Endothelial cell of umbilical vein (primary cell): ENCODE measurements around the gene DHRS9. TPM values are rescaled to one million over a fixed set of nuclear protein-coding genes. Genes with fewer than 3 reads are reported as not detected.

Source experiments
- BruUV-seq: library from RNA; stranded (reverse); fragments of 400-500 nt; replicated peaks from 2 replicates; lab custom pipeline; 2021; lab: Mats Ljungman, UMichigan
- CTCF ChIA-PET: fragments of 300-600, 350-600 bp; sonication (Branson Sonifier 250); formaldehyde crosslinking; loops from one replicate; lab custom pipeline; 2021; ENCODE audit warnings: antibody characterized with exemption, inconsistent platforms; lab: Charles Lee
- POLR2A ChIA-PET: fragments of 300-600, 350-600 bp; sonication (Branson Sonifier 250); formaldehyde crosslinking; loops from one replicate; lab custom pipeline; 2021; ENCODE audit warnings: antibody characterized with exemption, inconsistent platforms; lab: Charles Lee
- DNase-seq: peaks from one replicate; pipeline ENCODE4 v3.0.0-alpha.2; 2011; ENCODE audit warnings: low read depth, low spot score
- FAIRE-seq: peaks from 2 replicates; lab custom pipeline; 2011; peaks lifted over from hg19 to GRCh38; lab: Jason Lieb, UNC
- H2AFZ ChIP-seq: 2 replicates; pipeline ENCODE4 v1.6.0; 2012; ENCODE audit warnings: low read depth, low read length, control low read depth, inconsistent platforms
- H3K27ac ChIP-seq: 2 replicates; pipeline ENCODE4 v1.5.1; 2011; ENCODE audit warnings: low read depth, mild to moderate bottlenecking, control low read depth, low read length, moderate library complexity; ENCODE audit not compliant: insufficient read depth
- H3K27me3 ChIP-seq, 2 experiments: 2 replicates each; pipeline versions ENCODE4 v1.6.0 to v1.6.1; 2011; ENCODE audit warnings: low read length in 2 of 2, mixed read lengths in 1 of 2; ENCODE audit not compliant: control insufficient read depth in 2 of 2, insufficient read depth in 2 of 2
- H3K36me3 ChIP-seq, 2 experiments: 2 replicates in 1 of 2; 3 replicates in 1 of 2; pipeline ENCODE4 v1.5.1; 2011; ENCODE audit warnings: low read length in 2 of 2, mild to moderate bottlenecking in 1 of 2, moderate library complexity in 1 of 2; ENCODE audit not compliant: control insufficient read depth in 2 of 2, insufficient read depth in 2 of 2; ENCODE audit errors: extremely low read depth in 1 of 2
- H3K4me1 ChIP-seq: 3 replicates; pipeline ENCODE4 v1.5.1; 2011; ENCODE audit warnings: mild to moderate bottlenecking, low read length; ENCODE audit not compliant: control insufficient read depth, insufficient read depth; ENCODE audit errors: extremely low read depth
- H3K4me2 ChIP-seq: 2 replicates; pipeline ENCODE4 v1.6.1; 2011; ENCODE audit warnings: low read length, control low read depth, mixed read lengths; ENCODE audit not compliant: insufficient read depth
- H3K4me3 ChIP-seq, 3 experiments: fragments of 200-600 bp in 1 of 3; sonication (generic), shearing (Covaris generic) in 1 of 3; replicated peaks in 1 of 3; 2 replicates each; pipeline ENCODE4 v1.5.1; 2011 to 2016; ENCODE audit warnings: control low read depth in 3 of 3, low read length in 3 of 3, mild to moderate bottlenecking in 2 of 3, inconsistent platforms in 1 of 3, low read depth in 1 of 3, moderate library complexity in 1 of 3; ENCODE audit not compliant: insufficient read depth in 1 of 3
- H3K79me2 ChIP-seq: 2 replicates; pipeline ENCODE4 v1.6.0; 2012; ENCODE audit warnings: low read length, inconsistent platforms; ENCODE audit not compliant: control insufficient read depth, insufficient read depth
- H3K9ac ChIP-seq: replicated peaks from 2 replicates; pipeline ENCODE3; 2011; ENCODE audit warnings: low read length, control low read depth; ENCODE audit not compliant: insufficient read depth; ENCODE audit errors: extremely low read depth
- H3K9me1 ChIP-seq: replicated peaks from 3 replicates; pipeline ENCODE4 v1.6.0; 2011; ENCODE audit warnings: mild to moderate bottlenecking, low read length; ENCODE audit not compliant: control insufficient read depth, insufficient read depth; ENCODE audit errors: extremely low read depth
- H3K9me3 ChIP-seq: replicated peaks from 2 replicates; pipeline ENCODE4 v1.5.1; 2012; ENCODE audit warnings: low read length, inconsistent platforms; ENCODE audit not compliant: control insufficient read depth, insufficient read depth
- H4K20me1 ChIP-seq: replicated peaks from 2 replicates; pipeline ENCODE3; 2011; ENCODE audit warnings: mild to moderate bottlenecking, low read length; ENCODE audit not compliant: control insufficient read depth, insufficient read depth; ENCODE audit errors: extremely low read depth
- CTCF ChIP-seq, 2 donors: IDR thresholded peaks; 1 replicate in 1 of 2; 2 replicates in 1 of 2; pipeline ENCODE4 v1.5.1; 2011; ENCODE audit warnings: low read length in 2 of 2, mild to moderate bottlenecking in 2 of 2, moderate library complexity in 2 of 2, control low read depth in 1 of 2, inconsistent platforms in 1 of 2, low read depth in 1 of 2; ENCODE audit not compliant: insufficient read depth in 1 of 2; ENCODE audit errors: extremely low read depth in 1 of 2
- FOS ChIP-seq: IDR thresholded peaks from 2 replicates; pipeline ENCODE4 v1.6.1; 2011; ENCODE audit warnings: mild to moderate bottlenecking, low read length, moderate library complexity, borderline replicate concordance; ENCODE audit not compliant: insufficient read depth
- GATA2 ChIP-seq: IDR thresholded peaks from 2 replicates; pipeline ENCODE4 v1.7.0; 2011; ENCODE audit warnings: low read depth, mild to moderate bottlenecking, moderate library complexity, mixed read lengths, low read length; ENCODE audit not compliant: insufficient read length, insufficient read depth
- MAX ChIP-seq: IDR thresholded peaks from 2 replicates; pipeline ENCODE4 v1.6.1; 2011; ENCODE audit not compliant: insufficient read depth, insufficient read length
- POLR2A ChIP-seq: IDR thresholded peaks from 2 replicates; pipeline ENCODE4 v1.6.1; 2012; ENCODE audit warnings: low read depth, mild to moderate bottlenecking, control low read depth, low read length
- dilution Hi-C: fragments of 300-500 bp; cut with MboI; formaldehyde crosslinking; loops from one replicate; pipeline ENCODE4 v1.15.0; 2019; ENCODE audit warnings: low sequenced_read_pairs; ENCODE audit not compliant: extremely low pct_ligation_motif_present
- intact Hi-C: fragments of 100-400 bp; cut with micrococcal nuclease; formaldehyde crosslinking; loops from one replicate; pipeline ENCODE4 v1.10.0; 2022
- polyA plus RNA-seq, 4 experiments: library from polyadenylated mRNA; depleted of rRNA in 3 of 4; stranded (reverse) in 3 of 4; unstranded in 1 of 4; fragments of >200 nt; gene quantifications; 2 replicates each; pipeline versions ENCODE4 v1.2.1 to v1.2.3, GENCODE V29; 2011 to 2012; ENCODE audit warnings: missing spikeins in 1 of 4
- total RNA-seq: library from RNA; stranded (reverse); gene quantifications from 2 replicates; pipeline ENCODE4 v1.2.3, GENCODE V29; 2021

Gene DHRS9
- total and polyA plus RNA-seq, 2 donors (not counting 3 experiments of a cell fraction or from before 2014, with no cell fraction given): 0.40 TPM; not detected in 1

- Histone ChIP-seq H3K9me3 (no peaks in the 10 kb centered on the region), H2AFZ (no peak overlapping the region), H3K27ac (no peak overlapping the region), H3K4me1 (no peaks in the 10 kb centered on the region), H3K27me3 (no peaks in the 10 kb centered on the region), H3K4me2 (no peak overlapping the region), H3K9me1 (no peaks in the 10 kb centered on the region), H3K4me3 (no peak overlapping the region), H3K9ac (no peak overlapping the region), H3K36me3 (no peaks in the 10 kb centered on the region), H3K79me2 (no peaks in the 10 kb centered on the region), H4K20me1 (no peaks in the 10 kb centered on the region)
- BruUV-seq: no TSS peak
- dilution Hi-C loops: no loop called here
- ChIA-PET CTCF (interaction anchor here (2.7 to 4.5 kb wide), 2 partner anchors 9 to 11 kb away, joined by 14 to 22 read pairs; no protein-coding TSS in a partner anchor), POLR2A (no interaction called here)
- no peak for DNase-seq
- intact Hi-C loops: no loop called here
- TF ChIP-seq FOS (no peak), POLR2A (no peak)
- FAIRE-seq: no peak
Observed at GRCh38 chr2:169119851-169120250, 50.5 kb downstream of the DHRS9 start.

GRCh38 chr2:169129703-169130243, 60.4 kb downstream of the DHRS9 start:
- no peaks in the 10 kb centered on the region for H3K79me2 ChIP-seq
- H3K9ac ChIP-seq: no peak overlapping the region
- BruUV-seq: no TSS peak
- no peaks in the 10 kb centered on the region for H3K36me3 ChIP-seq
- TF ChIP-seq FOS (no peak), GATA2 (no peak), MAX (no peak), CTCF (IDR thresholded peaks at IDR 0.05; ENCODE audit: extremely low read depth in 1 of 2, insufficient read depth in 1 of 2, low read depth in 1 of 2, low read length in 2 of 2) (no peak)
- no peaks in the 10 kb centered on the region for H3K9me1 ChIP-seq
- H3K27me3 ChIP-seq: no peaks in the 10 kb centered on the region
- no peak overlapping the region for H3K4me2 ChIP-seq
- H4K20me1 ChIP-seq: no peaks in the 10 kb centered on the region
- H3K4me3 ChIP-seq: no peak overlapping the region
- FAIRE-seq (no peak), DNase-seq (no peak)
- ChIA-PET POLR2A (no interaction called here), CTCF (interaction anchor here (2.6 to 3.1 kb wide), 3 partner anchors 9 to 20 kb away, joined by 22 to 145 read pairs (median 89); no protein-coding TSS in a partner anchor)
- no peak overlapping the region for H3K27ac ChIP-seq
- H3K4me1 ChIP-seq: no peaks in the 10 kb centered on the region
- no peaks in the 10 kb centered on the region for H3K9me3 ChIP-seq
- dilution Hi-C loops (no loop called here), intact Hi-C loops (no loop called here)
- peak overlapping the region; percentile 21 for H2AFZ ChIP-seq
